Measurements from ENCODE around the gene DMBT1.

The DMBT1 gene

DNA sequence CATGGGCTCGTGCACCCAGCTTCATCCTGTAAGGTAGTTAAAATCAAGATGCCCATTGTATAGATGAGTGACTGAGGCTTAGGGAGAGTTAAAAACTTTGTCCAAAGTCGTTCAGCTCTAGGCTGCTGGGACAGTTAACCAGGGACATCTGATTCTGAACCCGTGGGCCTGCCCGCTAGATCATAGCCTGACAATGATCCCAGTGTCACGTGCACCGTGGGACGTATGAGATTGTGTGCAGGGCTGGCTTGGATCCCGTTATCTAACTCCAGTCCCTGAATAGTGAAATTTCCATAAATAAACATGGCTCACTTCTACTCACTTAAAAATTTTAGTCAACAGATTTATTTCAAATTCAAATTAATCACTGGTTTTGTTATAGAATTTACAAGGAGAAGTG, 114.2 kb downstream of the DMBT1 start:
- DNase-seq, result no peak

DNA sequence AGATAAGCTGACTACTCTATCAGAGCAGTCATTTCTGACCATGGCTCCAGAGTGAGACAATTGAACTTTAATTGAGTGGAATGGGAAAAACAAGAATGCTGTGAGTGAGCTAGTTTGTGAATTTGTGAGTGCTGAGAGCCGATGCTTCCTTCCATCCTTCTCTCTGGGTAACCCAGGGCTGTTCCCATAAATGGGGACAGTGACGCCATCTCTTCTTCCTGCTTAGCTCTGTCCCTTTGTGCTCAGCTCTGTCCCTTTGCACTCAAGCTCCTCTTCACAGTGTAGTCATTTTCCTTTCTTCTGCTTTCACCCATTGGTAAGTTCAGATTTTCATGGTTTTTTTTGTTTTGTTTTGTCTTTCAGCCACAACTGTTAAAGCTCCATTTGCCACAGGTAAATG, 114.7 kb downstream of the DMBT1 start:
- no peak for DNase-seq

DNA sequence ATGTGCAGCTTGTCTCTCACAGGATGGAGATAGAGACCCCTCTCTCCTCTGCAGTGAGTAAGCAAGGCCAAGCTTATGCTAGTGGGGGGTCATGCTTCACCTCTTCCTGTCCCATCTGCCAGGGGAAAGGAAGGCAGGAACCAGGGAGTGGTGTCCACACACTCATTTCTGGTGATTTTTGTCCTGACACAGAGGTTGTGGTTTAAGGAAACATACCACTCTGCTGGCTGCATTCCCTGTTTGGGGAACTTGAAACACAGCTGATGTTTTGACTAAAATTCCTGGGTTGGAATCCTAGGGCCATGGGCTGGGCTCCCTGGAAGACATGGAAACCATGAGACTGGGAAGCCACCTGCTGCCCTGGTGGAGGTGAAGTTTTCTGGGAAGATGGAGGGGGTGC, 117.7 kb downstream of the DMBT1 start:
- DNase-seq, result no peak

DNA sequence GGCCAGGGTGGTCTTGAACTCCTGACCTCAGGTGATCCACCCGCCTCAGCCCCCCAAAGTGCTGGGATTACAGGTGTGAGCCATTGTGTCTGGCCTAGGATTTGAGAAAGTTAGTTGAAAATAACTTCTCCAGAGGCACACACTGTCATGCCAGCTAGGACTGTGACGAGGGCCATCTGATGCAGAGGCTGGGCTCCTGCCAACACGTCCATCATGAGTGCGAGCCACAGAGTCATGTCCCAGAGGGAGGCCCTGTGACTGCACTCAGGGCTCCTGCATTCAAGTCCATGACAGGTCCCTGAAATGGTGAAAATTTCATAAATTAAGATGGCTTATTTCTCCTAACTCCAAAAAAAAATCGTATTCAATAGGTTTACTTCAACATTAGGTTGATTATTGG, 122.0 kb downstream of the DMBT1 start:
- no peak for DNase-seq

DNA sequence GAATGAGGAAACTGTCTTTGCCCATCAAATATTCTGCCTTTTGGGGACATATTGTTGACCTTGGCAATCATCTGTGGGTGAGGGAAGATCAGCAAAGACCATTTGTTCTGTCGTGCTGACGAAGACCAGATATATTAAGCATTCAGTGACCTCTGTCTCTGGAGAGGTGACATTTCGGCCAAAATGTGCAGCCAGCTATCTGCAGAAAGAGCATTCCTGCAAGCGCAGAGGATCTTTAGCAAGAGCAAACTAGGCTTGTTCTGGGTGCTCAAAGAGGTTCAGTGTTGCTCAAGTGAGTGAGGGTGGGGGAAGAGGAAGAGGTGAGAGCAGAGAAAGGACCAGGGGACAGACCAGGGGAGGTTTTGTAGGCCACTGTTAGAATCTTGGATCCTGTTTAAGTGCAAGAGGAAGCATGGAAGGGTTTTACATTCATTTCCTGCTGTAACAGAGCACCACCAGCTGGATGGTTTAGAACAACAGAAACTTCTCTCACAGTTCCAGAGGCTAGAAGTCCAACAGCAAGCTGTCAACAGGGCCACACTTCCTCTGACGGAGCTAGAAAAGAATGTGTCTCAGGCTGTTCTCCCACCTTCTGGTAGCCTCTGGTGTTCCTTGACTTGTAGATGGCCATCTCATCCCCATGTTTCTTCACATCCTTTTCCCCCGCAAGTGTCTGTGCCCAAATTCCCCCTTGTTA, 127.9 kb downstream of the DMBT1 start:
- no peak for DNase-seq

DNA sequence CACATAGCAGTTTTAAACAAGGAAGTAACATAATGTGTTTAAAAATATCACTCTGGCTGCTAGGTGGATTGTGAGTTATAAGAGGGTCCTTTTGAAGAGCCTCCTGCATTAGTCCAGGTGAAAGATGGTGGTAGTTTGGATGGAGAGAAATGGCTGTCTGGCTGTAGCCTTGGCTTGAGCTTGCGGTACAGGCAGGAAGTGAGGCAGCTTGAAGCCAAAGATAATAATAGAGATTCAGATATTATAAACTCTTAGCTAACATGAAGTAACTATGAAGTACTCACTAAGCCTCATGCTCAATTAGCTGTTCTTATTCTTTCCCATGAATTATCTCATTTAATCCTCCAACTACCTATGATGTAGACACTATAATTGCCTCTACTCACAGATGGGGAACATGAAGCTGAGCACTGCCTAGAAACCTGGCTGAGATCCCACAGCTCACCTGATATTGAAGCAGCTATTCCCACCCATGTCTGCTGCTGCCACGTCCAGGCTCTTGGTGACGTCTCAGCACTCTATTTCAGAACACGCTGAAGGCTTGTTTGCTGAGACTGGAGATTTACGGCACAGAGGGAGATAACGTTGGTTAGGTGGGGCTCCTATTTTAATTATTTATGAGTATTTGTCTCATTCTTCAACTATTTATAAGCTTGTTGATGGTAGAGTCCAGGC, 128.7 kb downstream of the DMBT1 start:
- DNase-seq, result no peak

DNA sequence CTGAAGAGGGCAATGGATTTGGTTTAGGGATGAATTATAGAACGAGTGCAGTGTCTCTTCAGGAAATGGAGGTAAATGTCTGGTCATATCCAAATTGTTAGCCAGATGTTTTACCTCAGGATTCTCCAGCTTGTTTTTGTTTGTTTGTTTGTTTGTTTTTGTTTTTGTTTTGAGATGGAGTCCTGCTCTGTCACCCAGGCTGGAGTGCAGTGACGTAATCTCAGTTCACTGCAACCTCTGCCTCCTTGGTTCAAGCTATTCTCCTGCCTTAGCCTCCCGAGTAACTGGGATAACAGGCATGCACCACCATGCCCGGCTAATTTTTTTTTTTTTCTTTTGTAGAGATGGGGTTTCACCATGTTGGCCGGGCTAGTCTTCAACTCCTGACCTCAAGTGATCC, 132.2 kb downstream of the DMBT1 start:
- no peak for DNase-seq

Data from suppressor macrophage treated with lipopolysaccharide for 1 hour (primary cell).